ENCODE data around the gene CTNND1. TPM values are rescaled to one million over a fixed set of nuclear protein-coding genes. Genes with fewer than 3 reads are reported as not detected.

CTNND1 gene
- total RNA-seq, 1 donor from 2014 or later: 131 TPM

DNA sequence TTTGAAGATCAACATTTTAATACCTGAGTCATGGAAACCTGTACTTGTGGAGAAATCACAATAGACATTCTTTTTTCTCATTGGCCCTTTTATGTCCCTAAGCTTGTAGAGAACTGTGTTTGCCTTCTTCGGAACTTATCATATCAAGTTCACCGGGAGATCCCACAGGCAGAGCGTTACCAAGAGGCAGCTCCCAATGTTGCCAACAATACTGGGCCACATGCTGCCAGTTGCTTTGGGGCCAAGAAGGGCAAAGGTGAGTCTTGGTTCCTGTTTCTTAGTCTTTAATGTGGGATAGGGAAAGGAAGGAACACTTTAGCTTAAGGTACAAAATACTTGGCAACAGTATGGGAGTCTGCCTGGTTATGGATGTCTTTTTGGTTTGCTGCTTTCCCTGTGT lies 44.2 kb downstream of the CTNND1 start:
- no peak overlapping the region for H3K4me3 ChIP-seq (ENCODE audit: low read depth, low read length)
- FAIRE-seq (no peak), DNase-seq (ENCODE audit: low read depth) (no peak)
- peaks cover 48% of the 10 kb centered on the region for H3K36me3 ChIP-seq (ENCODE audit: control insufficient read depth, insufficient read depth, low read length)
- TF ChIP-seq CTCF (IDR thresholded peaks at IDR 0.05; ENCODE audit: insufficient read depth, low read length, severe bottlenecking): no peak
- H3K27me3 ChIP-seq (ENCODE audit: control insufficient read depth, insufficient read depth, low read length): no peaks in the 10 kb centered on the region

- H3K27me3 ChIP-seq (ENCODE audit: control insufficient read depth, insufficient read depth, low read length): no peaks in the 10 kb centered on the region
- no peak for TF ChIP-seq CTCF (IDR thresholded peaks at IDR 0.05; ENCODE audit: insufficient read depth, low read length, severe bottlenecking)
- FAIRE-seq (no peak), DNase-seq (ENCODE audit: low read depth) (no peak)
- peaks cover 37% of the 10 kb centered on the region for H3K36me3 ChIP-seq (ENCODE audit: control insufficient read depth, insufficient read depth, low read length)
- no peak overlapping the region for H3K4me3 ChIP-seq (ENCODE audit: low read depth, low read length)
Measured at GRCh38 chr11:57812634-57813033, 51.0 kb downstream of the CTNND1 start.

DNA sequence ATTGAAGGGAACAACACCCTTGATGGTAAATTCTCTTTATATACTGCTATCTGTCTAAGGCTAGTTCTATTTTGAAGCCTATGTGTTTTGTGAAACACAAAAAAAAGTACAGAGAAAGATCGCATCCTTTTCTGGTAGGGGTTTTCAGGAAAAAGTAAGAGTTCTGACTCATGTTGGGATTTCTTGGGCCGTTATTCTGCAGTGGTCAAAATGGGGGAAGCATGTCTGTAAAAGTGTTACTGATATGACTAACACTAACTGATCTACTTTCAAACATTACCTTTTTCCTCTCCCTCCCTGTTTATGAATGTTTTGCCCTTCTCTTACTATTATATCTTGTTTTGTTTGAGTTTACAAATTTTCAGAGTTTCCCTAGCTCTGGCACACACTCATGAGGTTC lies 53.9 kb downstream of the CTNND1 start:
- TF ChIP-seq CTCF (IDR thresholded peaks at IDR 0.05; ENCODE audit: insufficient read depth, low read length, severe bottlenecking): no peak
- Histone ChIP-seq H3K4me3 (ENCODE audit: low read depth, low read length) (no peak overlapping the region), H3K27me3 (ENCODE audit: control insufficient read depth, insufficient read depth, low read length) (no peaks in the 10 kb centered on the region), H3K36me3 (ENCODE audit: control insufficient read depth, insufficient read depth, low read length) (peaks cover 28% of the 10 kb centered on the region)
- DNase-seq (ENCODE audit: low read depth) (no peak), FAIRE-seq (no peak)

GRCh38 chr11:57815877-57816276 lies 54.3 kb downstream of the CTNND1 start:
- Histone ChIP-seq H3K4me3 (ENCODE audit: low read depth, low read length) (no peak overlapping the region), H3K36me3 (ENCODE audit: control insufficient read depth, insufficient read depth, low read length) (peaks cover 26% of the 10 kb centered on the region), H3K27me3 (ENCODE audit: control insufficient read depth, insufficient read depth, low read length) (no peaks in the 10 kb centered on the region)
- FAIRE-seq (no peak), DNase-seq (ENCODE audit: low read depth) (no peak)
- no peak for TF ChIP-seq CTCF (IDR thresholded peaks at IDR 0.05; ENCODE audit: insufficient read depth, low read length, severe bottlenecking)

DNA sequence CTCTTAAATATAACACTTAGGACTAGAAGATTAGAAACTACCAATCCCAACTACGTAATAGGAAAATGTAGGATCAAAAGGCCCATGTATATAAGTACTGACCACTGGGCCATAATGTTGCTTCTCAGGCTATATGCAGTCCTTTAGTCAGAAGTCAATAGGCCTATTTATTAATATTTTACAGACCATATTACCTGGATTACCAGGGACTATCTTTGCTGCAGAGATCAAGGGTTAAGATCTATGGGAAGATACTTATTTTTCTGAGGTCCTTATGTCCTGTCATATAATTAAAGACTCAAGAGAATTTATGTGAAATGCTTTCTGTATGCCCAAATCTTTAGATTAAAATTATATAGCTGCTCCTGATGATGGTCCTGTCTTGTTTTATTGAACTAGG lies 57.2 kb downstream of the CTNND1 start:
- no peak for TF ChIP-seq CTCF (IDR thresholded peaks at IDR 0.05; ENCODE audit: insufficient read depth, low read length, severe bottlenecking)
- Histone ChIP-seq H3K4me3 (ENCODE audit: low read depth, low read length) (no peak overlapping the region), H3K36me3 (ENCODE audit: control insufficient read depth, insufficient read depth, low read length) (peaks cover 23% of the 10 kb centered on the region), H3K27me3 (ENCODE audit: control insufficient read depth, insufficient read depth, low read length) (no peaks in the 10 kb centered on the region)
- no peak for FAIRE-seq
- DNase-seq (ENCODE audit: low read depth): no peak

GRCh38 chr11:57819252-57819979 lies 57.8 kb downstream of the CTNND1 start:
- FAIRE-seq: no peak
- DNase-seq (ENCODE audit: low read depth): no peak
- TF ChIP-seq CTCF (IDR thresholded peaks at IDR 0.05; ENCODE audit: insufficient read depth, low read length, severe bottlenecking): no peak
- Histone ChIP-seq H3K27me3 (ENCODE audit: control insufficient read depth, insufficient read depth, low read length) (no peaks in the 10 kb centered on the region), H3K36me3 (ENCODE audit: control insufficient read depth, insufficient read depth, low read length) (peaks cover 19% of the 10 kb centered on the region), H3K4me3 (ENCODE audit: low read depth, low read length) (no peak overlapping the region)

Data from bronchial epithelial cell (primary cell).